ENCODE data around the gene APBA2. TPM values are rescaled to one million over a fixed set of nuclear protein-coding genes. Genes with fewer than 3 reads are reported as not detected.
A peak's percentile ranks its signal among the peaks of the same experiment; 100 is the strongest.

The APBA2 gene
- total RNA-seq, 2 experiments from 2014 or later, result 12.8 to 17.5 TPM

DNA sequence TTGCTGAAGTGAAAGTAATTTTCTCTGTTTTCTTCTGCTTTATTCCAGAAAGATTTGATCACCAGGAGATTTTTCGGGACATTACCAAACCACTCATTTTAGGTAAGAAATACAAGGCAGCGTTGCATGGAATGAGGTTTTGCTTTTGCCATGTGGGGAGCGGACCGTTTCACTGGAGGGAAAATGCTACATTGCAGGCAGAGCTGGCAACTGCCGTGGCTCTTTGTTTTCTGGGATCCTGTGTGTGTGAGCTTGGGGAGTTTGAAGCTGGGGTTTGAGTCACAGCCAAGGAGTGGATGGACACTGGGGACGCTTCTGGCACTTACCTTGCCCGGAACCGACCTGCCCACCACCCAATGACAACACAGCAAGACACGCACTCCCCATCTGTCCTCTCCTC is 109.9 kb downstream of the APBA2 start:
- CTCF ChIA-PET, result interaction anchor here (2.3 kb wide), 1 partner anchor 94 kb away, joined by 8 read pairs; no protein-coding TSS in a partner anchor

DNA sequence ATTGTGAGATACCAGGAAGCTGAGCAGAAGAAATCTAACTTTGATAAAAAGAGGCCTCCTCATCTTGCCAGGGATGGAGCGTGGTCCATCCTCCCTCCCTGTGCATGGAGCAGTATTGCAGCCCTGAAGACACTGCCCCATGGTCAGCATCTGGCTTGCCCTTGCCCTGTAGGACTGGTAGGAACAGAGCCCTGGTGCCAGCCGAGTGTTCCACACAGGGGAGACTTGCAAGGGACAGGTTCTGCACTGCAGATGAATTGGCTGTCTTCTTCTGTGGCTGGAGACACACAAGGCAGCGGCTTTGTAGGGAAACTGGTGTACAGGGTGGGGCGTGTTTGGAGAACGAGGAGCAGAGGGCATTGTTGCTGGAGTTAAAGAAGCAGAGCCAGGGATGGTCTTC is 110.5 kb downstream of the APBA2 start:
- Mint-ChIP-seq H3K4me3 (no peak overlapping the region), H3K27me3 (no peaks in the 10 kb centered on the region), H3K36me3 (ENCODE audit: low read depth) (peaks cover 10% of the 10 kb centered on the region), H3K27ac (peak overlapping the region; percentile 40), H3K4me1 (peaks cover 38% of the 10 kb centered on the region), H3K9me3 (ENCODE audit: low read depth) (no peaks in the 10 kb centered on the region)
- intact Hi-C loops (cut with DNase I, micrococcal nuclease), result no loop called here
- DNase-seq (no peak), ATAC-seq (no peak)
- ChIA-PET POLR2A (no interaction called here), CTCF (interaction anchor here (2.3 kb wide), 1 partner anchor 94 kb away, joined by 8 read pairs; no protein-coding TSS in a partner anchor)

More for the DNA sequence above, 109.9 kb downstream of the APBA2 start:
- no peak for DNase-seq
- Mint-ChIP-seq H3K4me3 (no peak overlapping the region), H3K9me3 (ENCODE audit: low read depth) (no peaks in the 10 kb centered on the region), H3K36me3 (ENCODE audit: low read depth) (peaks cover 10% of the 10 kb centered on the region), H3K27me3 (no peaks in the 10 kb centered on the region), H3K27ac (peak overlapping the region; percentile 40), H3K4me1 (peaks cover 43% of the 10 kb centered on the region)
- intact Hi-C loops (cut with DNase I, micrococcal nuclease), result loop anchor here in 1 of 2 experiments (2.0 kb wide), 1 partner anchor 95 kb away; no protein-coding TSS in a partner anchor
- no peak for ATAC-seq
- POLR2A ChIA-PET, result no interaction called here

DNA sequence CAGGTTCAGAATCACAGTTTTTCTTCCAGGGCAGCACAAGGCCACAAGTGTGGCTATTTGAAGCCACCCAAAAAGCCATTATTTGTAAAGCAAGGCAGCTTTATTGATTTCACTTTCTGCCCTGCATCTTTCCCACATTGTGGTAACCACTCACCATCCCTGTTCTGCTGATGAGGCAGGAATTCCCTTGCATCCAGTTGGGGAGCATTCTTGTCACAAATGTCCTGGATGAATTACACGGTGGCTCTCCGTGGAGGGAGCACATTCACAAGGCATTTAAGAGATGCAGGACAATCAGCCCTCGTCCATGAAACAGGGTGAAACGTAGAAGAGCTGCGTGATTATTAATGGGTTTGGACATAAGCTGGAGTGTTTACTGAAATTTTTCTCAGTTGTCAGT is 111.2 kb downstream of the APBA2 start:
- DNase-seq (no peak), ATAC-seq (no peak)
- ChIA-PET CTCF (interaction anchor here (0.6 to 2.3 kb wide), 2 partner anchors 66 to 93 kb away, joined by 4 to 8 read pairs; no protein-coding TSS in a partner anchor), POLR2A (no interaction called here)
- H3K4me1 Mint-ChIP-seq, result peaks cover 38% of the 10 kb centered on the region
- intact Hi-C loops (cut with DNase I, micrococcal nuclease), result no loop called here
- peaks cover 10% of the 10 kb centered on the region for H3K36me3 Mint-ChIP-seq (ENCODE audit: low read depth)
- no peaks in the 10 kb centered on the region for H3K27me3 Mint-ChIP-seq
- no peak overlapping the region for H3K27ac Mint-ChIP-seq
- no peaks in the 10 kb centered on the region for H3K9me3 Mint-ChIP-seq (ENCODE audit: low read depth)
- H3K4me3 Mint-ChIP-seq, result no peak overlapping the region

- ChIA-PET POLR2A (no interaction called here), CTCF (interaction anchor here (0.6 to 0.7 kb wide), 2 partner anchors 26 to 177 kb away, joined by 3 read pairs; no protein-coding TSS in a partner anchor)
- no peak for DNase-seq
- no peaks in the 10 kb centered on the region for H3K9me3 Mint-ChIP-seq (ENCODE audit: low read depth)
- H3K27ac Mint-ChIP-seq, result no peak overlapping the region
- intact Hi-C loops (cut with DNase I, micrococcal nuclease), result no loop called here
- H3K36me3 Mint-ChIP-seq (ENCODE audit: low read depth), result peaks cover 10% of the 10 kb centered on the region
- H3K4me3 Mint-ChIP-seq, result no peak overlapping the region
- ATAC-seq, result no peak
- no peaks in the 10 kb centered on the region for H3K27me3 Mint-ChIP-seq
- peaks cover 39% of the 10 kb centered on the region for H3K4me1 Mint-ChIP-seq
Measured at GRCh38 chr15:28997791-28998190, 112.0 kb downstream of the APBA2 start.

DNA sequence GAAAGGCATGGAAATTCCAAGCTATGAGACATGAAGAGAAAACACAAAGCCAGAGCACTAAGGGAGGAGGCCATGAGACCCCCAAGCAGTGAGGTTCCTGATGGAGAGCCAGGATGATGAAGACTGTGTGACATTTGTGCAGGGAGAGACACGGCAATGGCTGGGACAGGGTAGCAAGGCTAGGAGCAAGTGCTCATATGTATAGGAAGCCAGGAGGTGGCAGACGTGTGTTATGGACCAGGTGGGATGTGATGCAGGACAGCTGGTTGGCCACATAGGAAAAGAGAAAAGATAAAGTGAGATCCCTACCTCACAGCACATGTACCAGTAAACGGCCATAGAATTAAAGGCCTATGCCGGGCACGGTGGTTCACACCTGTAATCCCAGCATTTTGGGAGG is 112.7 kb downstream of the APBA2 start:
- Mint-ChIP-seq H3K4me3 (no peak overlapping the region), H3K27me3 (no peaks in the 10 kb centered on the region), H3K9me3 (ENCODE audit: low read depth) (no peaks in the 10 kb centered on the region), H3K27ac (no peak overlapping the region), H3K4me1 (peaks cover 39% of the 10 kb centered on the region), H3K36me3 (ENCODE audit: low read depth) (peaks cover 10% of the 10 kb centered on the region)
- ChIA-PET CTCF (interaction anchor here (0.6 to 0.7 kb wide), 2 partner anchors 138 to 176 kb away, joined by 3 read pairs; no protein-coding TSS in a partner anchor), POLR2A (no interaction called here)
- DNase-seq (peak; percentile 23), ATAC-seq (no peak)
- intact Hi-C loops (cut with DNase I, micrococcal nuclease), result no loop called here

- Mint-ChIP-seq H3K27me3 (no peaks in the 10 kb centered on the region), H3K4me1 (peaks cover 22% of the 10 kb centered on the region), H3K36me3 (ENCODE audit: low read depth) (peaks cover 15% of the 10 kb centered on the region), H3K4me3 (no peak overlapping the region), H3K9me3 (ENCODE audit: low read depth) (peaks cover 5% of the 10 kb centered on the region), H3K27ac (no peak overlapping the region)
- ATAC-seq, result no peak
- no peak for DNase-seq
- CTCF ChIA-PET, result no interaction called here
- POLR2A ChIA-PET, result no interaction called here
- intact Hi-C loops (cut with DNase I, micrococcal nuclease), result no loop called here
Measured at GRCh38 chr15:29003191-29003839, 117.5 kb downstream of the APBA2 start.

DNA sequence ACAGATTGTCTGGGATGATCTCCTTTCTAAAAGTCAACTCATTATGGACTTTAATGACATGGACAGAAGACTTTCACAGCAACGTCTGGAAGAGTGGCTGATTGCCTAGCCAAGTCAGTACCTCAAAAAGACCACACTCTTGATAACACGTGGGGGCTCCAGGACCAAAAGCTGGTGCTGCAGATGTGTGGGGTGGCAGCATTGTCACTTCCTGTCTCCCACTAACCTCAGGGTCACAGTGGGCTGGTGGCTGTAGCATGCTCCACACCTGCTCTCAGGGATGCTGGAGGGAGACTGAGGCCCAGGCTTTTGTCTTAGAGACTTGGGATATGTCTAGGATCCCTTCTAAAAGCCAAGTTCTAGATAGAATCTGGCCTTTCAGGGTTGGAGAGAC is 118.1 kb downstream of the APBA2 start:
- Mint-ChIP-seq H3K27ac (no peak overlapping the region), H3K9me3 (ENCODE audit: low read depth) (peaks cover 5% of the 10 kb centered on the region), H3K27me3 (no peaks in the 10 kb centered on the region), H3K4me1 (peaks cover 27% of the 10 kb centered on the region), H3K4me3 (no peak overlapping the region), H3K36me3 (ENCODE audit: low read depth) (peaks cover 13% of the 10 kb centered on the region)
- DNase-seq, result no peak
- ATAC-seq, result no peak
- intact Hi-C loops (cut with DNase I, micrococcal nuclease), result no loop called here
- POLR2A ChIA-PET, result no interaction called here
- CTCF ChIA-PET, result no interaction called here

DNA sequence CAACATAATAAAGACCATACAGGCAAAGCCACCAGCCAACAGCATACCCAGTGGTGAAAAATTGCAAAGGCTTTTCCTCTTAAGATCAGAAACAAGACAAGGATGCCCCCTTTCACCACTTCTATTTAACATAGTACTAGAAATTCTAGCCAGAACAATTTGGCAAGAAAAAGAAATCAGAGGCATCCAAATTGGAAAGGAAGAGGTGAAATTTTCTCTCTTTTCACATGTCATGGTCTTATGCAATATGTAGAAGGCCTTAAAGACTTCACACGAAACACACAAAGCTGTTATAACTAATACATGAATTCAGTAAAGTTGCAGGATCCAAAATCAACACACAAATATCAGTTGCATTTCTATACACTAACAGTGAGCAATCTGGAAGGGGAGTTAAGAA is 120.2 kb downstream of the APBA2 start:
- ATAC-seq, result no peak
- ChIA-PET CTCF (interaction anchor here (0.7 kb wide), 1 partner anchor 378 kb away, joined by 3 read pairs; no protein-coding TSS in a partner anchor), POLR2A (no interaction called here)
- H3K4me3 Mint-ChIP-seq, result no peak overlapping the region
- peaks cover 11% of the 10 kb centered on the region for H3K36me3 Mint-ChIP-seq (ENCODE audit: low read depth)
- H3K27ac Mint-ChIP-seq, result no peak overlapping the region
- no peaks in the 10 kb centered on the region for H3K27me3 Mint-ChIP-seq
- H3K4me1 Mint-ChIP-seq, result peaks cover 36% of the 10 kb centered on the region
- intact Hi-C loops (cut with DNase I, micrococcal nuclease), result no loop called here
- peaks cover 5% of the 10 kb centered on the region for H3K9me3 Mint-ChIP-seq (ENCODE audit: low read depth)
- no peak for DNase-seq

DNA sequence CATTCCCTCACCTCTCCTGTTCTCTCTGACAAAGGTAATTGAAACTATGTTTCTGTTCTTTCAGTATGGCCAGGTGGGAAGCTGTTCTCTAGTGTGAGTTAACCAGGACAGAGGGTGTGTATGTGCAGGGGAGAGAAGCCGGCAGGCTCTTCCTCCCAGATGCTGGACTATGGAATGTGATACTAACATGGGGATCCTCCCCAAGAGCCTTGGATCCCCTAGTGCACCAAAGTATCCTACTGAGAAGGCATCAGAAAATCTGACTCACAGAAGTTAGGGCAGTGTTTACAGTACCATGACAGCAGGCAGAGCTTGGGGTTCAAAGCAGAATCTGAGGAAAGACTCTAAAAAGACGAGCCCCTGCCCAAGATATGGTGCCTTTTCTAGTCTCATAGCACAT is 123.1 kb downstream of the APBA2 start:
- CTCF ChIA-PET, result interaction anchor here (0.8 to 1.7 kb wide), 3 partner anchors 15 to 284 kb away, joined by 3 to 6 read pairs (median 4); no protein-coding TSS in a partner anchor
- DNase-seq (no peak), ATAC-seq (peak; percentile 30)
- Mint-ChIP-seq H3K27ac (no peak overlapping the region), H3K4me3 (no peak overlapping the region), H3K4me1 (peaks cover 41% of the 10 kb centered on the region), H3K36me3 (ENCODE audit: low read depth) (peaks cover 15% of the 10 kb centered on the region), H3K9me3 (ENCODE audit: low read depth) (peaks cover 5% of the 10 kb centered on the region), H3K27me3 (no peaks in the 10 kb centered on the region)
- intact Hi-C loops (cut with DNase I, micrococcal nuclease), result no loop called here
- POLR2A ChIA-PET, result no interaction called here

- POLR2A ChIA-PET, result no interaction called here
- Mint-ChIP-seq H3K27me3 (no peaks in the 10 kb centered on the region), H3K27ac (no peak overlapping the region), H3K4me1 (peaks cover 58% of the 10 kb centered on the region), H3K36me3 (ENCODE audit: low read depth) (peaks cover 6% of the 10 kb centered on the region), H3K4me3 (no peak overlapping the region), H3K9me3 (ENCODE audit: low read depth) (no peaks in the 10 kb centered on the region)
- no peak for ATAC-seq
- CTCF ChIA-PET, result interaction anchor here (0.6 kb wide), 1 partner anchor 92 kb away, joined by 3 read pairs; no protein-coding TSS in a partner anchor
- DNase-seq, result no peak
- intact Hi-C loops (cut with DNase I, micrococcal nuclease), result loop anchor here in 1 of 2 experiments (5.0 kb wide), 2 partner anchors 35 to 70 kb away; no protein-coding TSS in a partner anchor
Measured at GRCh38 chr15:29012097-29012496, 126.3 kb downstream of the APBA2 start.

- Mint-ChIP-seq H3K27ac (no peak overlapping the region), H3K36me3 (ENCODE audit: low read depth) (peaks cover 6% of the 10 kb centered on the region), H3K4me1 (peaks cover 51% of the 10 kb centered on the region), H3K9me3 (ENCODE audit: low read depth) (no peaks in the 10 kb centered on the region), H3K27me3 (no peaks in the 10 kb centered on the region), H3K4me3 (no peak overlapping the region)
- no peak for DNase-seq
- intact Hi-C loops (cut with DNase I, micrococcal nuclease), result loop anchor here in 1 of 2 experiments (5.0 kb wide), 2 partner anchors 33 to 68 kb away; no protein-coding TSS in a partner anchor
- ChIA-PET POLR2A (no interaction called here), CTCF (interaction anchor here (0.6 to 1.8 kb wide), 6 partner anchors 10 to 88 kb away, joined by 3 to 6 read pairs (median 4); no protein-coding TSS in a partner anchor)
- ATAC-seq, result peak; percentile 42
Measured at GRCh38 chr15:29014493-29014892, 128.7 kb downstream of the APBA2 start.

DNA sequence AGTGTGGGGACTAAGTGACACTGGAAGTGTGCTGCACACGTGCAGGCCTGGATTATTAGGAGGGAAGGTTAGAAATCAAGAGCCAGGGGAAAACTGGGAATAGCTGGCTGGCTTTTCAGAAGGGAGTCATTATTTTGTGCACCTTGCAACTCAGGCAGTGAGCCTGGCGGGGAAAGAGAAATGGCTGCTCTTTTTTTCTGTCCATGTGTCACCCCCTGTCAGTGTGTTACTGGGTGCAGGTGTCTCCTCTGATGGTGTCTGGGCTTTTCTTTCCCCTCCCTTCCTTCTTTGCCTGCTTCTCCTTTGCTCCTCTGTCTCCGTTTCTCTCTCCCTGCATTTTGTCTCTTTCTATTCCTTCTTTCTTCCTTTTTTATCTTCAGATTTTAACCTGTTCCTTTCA is 130.7 kb downstream of the APBA2 start:
- peaks cover 45% of the 10 kb centered on the region for H3K4me1 Mint-ChIP-seq
- intact Hi-C loops (cut with DNase I, micrococcal nuclease), result no loop called here
- peaks cover 6% of the 10 kb centered on the region for H3K36me3 Mint-ChIP-seq (ENCODE audit: low read depth)
- CTCF ChIA-PET, result no interaction called here
- POLR2A ChIA-PET, result no interaction called here
- H3K27ac Mint-ChIP-seq, result no peak overlapping the region
- no peak overlapping the region for H3K4me3 Mint-ChIP-seq
- DNase-seq (no peak), ATAC-seq (no peak)
- no peaks in the 10 kb centered on the region for H3K27me3 Mint-ChIP-seq
- no peaks in the 10 kb centered on the region for H3K9me3 Mint-ChIP-seq (ENCODE audit: low read depth)
